Nephron (organoid): ENCODE data around the gene NR5A1.

Experiments
- H3K27ac Mint-ChIP-seq, 3 experiments: 2 replicates each; pipeline ENCODE4 v1.8.0; 2020; ENCODE audit warnings: mixed read lengths in 3 of 3, mild to moderate bottlenecking in 2 of 3, moderate library complexity in 1 of 3
- H3K27me3 Mint-ChIP-seq: 2 replicates; pipeline ENCODE4 v1.8.0; 2021; ENCODE audit warnings: low read depth, mild to moderate bottlenecking, moderate library complexity, mixed read lengths
- H3K36me3 Mint-ChIP-seq: 2 replicates; pipeline ENCODE4 v1.8.0; 2020; ENCODE audit warnings: low read depth, mixed read lengths
- H3K4me1 Mint-ChIP-seq: 2 replicates; pipeline ENCODE4 v1.8.0; 2020; ENCODE audit warnings: mixed read lengths
- H3K4me3 Mint-ChIP-seq, 3 experiments: 2 replicates each; pipeline ENCODE4 v1.8.0; 2020; ENCODE audit warnings: mild to moderate bottlenecking in 3 of 3, mixed read lengths in 3 of 3, moderate library complexity in 2 of 3
- H3K9me3 Mint-ChIP-seq: 2 replicates; pipeline ENCODE4 v1.8.0; 2020; ENCODE audit warnings: mixed read lengths
- CTCF ChIP-seq, 3 experiments: fragments of 200-600 bp; sonication (generic); IDR thresholded peaks; one replicate each; pipeline ENCODE4 v1.5.0; 2021; ENCODE audit warnings: antibody characterized with exemption in 3 of 3; ENCODE audit not compliant: unreplicated experiment in 3 of 3

The NR5A1 gene

DNA sequence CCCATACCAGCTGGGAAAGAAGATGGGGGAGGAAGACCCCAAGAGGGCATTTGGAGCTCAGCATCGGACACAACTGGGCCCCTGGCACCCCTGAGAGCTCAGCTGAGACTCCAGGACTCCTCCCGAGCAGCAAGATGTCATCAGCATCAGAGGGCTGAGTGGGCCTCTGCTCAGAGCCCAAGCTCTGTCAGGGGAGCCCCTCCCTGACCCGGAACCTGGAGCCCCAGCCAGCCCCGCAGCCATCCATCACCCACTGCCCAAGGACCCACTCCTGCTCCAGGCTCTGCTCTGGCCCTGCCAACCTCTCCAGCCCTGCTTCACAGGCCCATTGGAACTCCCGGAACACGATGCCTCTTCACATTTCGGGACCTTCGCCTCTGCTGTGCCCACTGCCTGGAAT lies 9.8 kb downstream of the NR5A1 start:
- TF ChIP-seq CTCF (IDR thresholded peaks at IDR 0.05; ENCODE audit: unreplicated experiment in 3 of 3), result no peak

DNA sequence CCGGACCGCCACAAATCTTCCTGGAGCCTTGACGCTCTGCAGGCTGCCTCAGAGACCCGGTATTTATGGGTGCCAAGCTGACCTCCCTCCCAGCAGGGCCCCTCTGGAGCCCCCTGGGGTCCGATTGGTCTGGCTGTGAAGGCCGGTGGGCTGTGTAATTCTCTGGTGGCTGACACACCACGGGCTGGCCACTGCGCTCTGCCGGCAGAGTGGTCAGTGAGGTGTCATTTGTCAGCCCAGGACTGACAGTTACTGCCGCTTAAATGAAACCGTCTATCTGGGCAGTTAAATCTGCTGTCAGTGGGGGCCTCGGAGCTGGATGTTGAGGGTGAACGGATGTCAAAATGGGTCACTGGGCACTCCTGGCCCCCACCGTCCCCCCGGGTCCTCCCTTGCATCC lies 10.7 kb downstream of the NR5A1 start:
- Mint-ChIP-seq H3K4me1 (no peaks in the 10 kb centered on the region), H3K4me3 (no peak overlapping the region), H3K27me3 (peaks cover 71% of the 10 kb centered on the region), H3K9me3 (no peaks in the 10 kb centered on the region), H3K36me3 (no peaks in the 10 kb centered on the region), H3K27ac (no peak overlapping the region)
- TF ChIP-seq CTCF (IDR thresholded peaks at IDR 0.05; ENCODE audit: unreplicated experiment in 3 of 3), result no peak

More for the DNA sequence above, 9.8 kb downstream of the NR5A1 start:
- Mint-ChIP-seq H3K9me3 (no peaks in the 10 kb centered on the region), H3K4me1 (no peaks in the 10 kb centered on the region), H3K27ac (no peak overlapping the region), H3K27me3 (peaks cover 74% of the 10 kb centered on the region), H3K36me3 (no peaks in the 10 kb centered on the region), H3K4me3 (no peak overlapping the region)

DNA sequence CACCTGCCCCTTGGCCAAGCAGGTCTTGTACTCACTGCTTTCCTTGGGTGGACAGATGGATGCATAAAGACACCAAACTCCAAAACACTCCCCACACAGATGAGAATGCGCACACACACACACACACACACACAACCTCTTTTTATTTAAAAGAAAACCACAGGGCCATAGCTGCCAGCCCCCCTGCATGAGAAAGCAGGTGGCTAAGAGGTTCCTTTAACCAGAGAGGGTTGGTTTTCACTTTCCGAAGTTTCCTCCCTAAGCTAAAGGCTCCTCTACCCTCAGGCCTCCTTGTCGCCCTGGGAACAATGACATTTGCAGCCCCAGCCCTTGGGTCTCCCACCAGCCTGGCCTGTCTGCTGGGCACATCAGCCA lies 11.1 kb downstream of the NR5A1 start:
- Mint-ChIP-seq H3K4me3 (no peak overlapping the region), H3K4me1 (no peaks in the 10 kb centered on the region), H3K9me3 (no peaks in the 10 kb centered on the region), H3K27me3 (peaks cover 67% of the 10 kb centered on the region), H3K36me3 (no peaks in the 10 kb centered on the region), H3K27ac (no peak overlapping the region)
- TF ChIP-seq CTCF (IDR thresholded peaks at IDR 0.05; ENCODE audit: unreplicated experiment in 3 of 3), result no peak

DNA sequence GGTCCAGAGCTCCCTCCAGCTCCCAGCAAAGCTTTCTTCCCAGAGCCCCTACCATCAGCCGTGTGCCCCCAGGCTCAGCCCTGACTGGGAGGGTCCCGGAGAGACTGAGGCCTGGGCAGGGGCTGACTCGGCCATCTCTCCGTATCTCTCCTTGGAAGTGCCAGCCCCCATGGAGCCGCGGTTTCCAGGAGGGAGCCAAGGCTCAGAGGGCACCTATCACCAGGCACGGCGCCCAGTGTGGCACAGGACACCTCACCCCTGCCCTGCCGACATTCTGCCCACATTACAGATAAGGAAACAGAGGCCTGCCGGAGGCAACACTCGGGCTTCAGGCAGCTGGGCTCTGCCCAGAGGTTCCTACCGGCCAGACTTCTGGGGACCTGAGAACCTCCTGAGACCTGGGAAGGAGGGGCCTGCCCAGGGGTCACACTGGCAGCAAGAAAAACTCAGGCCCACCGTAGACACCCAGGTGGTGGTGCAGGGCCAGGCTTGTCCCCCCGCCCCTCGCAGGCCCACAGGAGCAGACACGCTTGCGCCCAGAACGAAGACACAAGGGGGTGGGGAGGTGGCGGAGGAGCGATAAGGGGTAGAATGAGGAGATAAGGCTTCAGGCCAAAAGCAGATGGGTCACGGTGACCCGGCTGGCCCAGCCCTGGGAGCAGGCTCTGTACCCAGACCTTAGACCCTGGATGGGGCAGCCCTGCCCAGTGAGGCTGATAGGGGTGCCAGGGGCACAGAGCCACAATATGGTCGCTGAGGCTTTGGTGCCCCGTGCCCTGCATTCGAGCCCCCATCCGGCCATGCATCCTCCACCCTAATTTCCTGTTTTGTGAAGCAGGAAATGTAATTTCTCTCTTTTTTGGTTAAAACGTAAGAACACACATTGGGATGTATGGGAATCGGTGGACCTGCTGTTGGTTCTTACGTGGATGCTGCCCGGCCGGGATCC lies 11.8 kb downstream of the NR5A1 start:
- H3K4me1 Mint-ChIP-seq, result no peaks in the 10 kb centered on the region

GRCh38 chr9:124493794-124494479 lies 13.3 kb downstream of the NR5A1 start:
- Mint-ChIP-seq H3K27ac (no peak overlapping the region), H3K36me3 (no peaks in the 10 kb centered on the region), H3K27me3 (peaks cover 58% of the 10 kb centered on the region), H3K4me1 (no peaks in the 10 kb centered on the region), H3K4me3 (no peak overlapping the region), H3K9me3 (no peaks in the 10 kb centered on the region)
- no peak for TF ChIP-seq CTCF (IDR thresholded peaks at IDR 0.05; ENCODE audit: unreplicated experiment in 3 of 3)

More for the DNA sequence above, 11.8 kb downstream of the NR5A1 start:
- no peak for TF ChIP-seq CTCF (IDR thresholded peaks at IDR 0.05; ENCODE audit: unreplicated experiment in 3 of 3)
- Mint-ChIP-seq H3K9me3 (no peaks in the 10 kb centered on the region), H3K36me3 (no peaks in the 10 kb centered on the region), H3K27me3 (peaks cover 64% of the 10 kb centered on the region), H3K4me3 (no peak overlapping the region), H3K27ac (no peak overlapping the region)
